Brain microvascular endothelial cell (primary cell): ENCODE results near the gene SAMD14.

Experiments used
- DNase-seq: peaks from one replicate; pipeline ENCODE4 v3.0.0-alpha.2; 2020
- H3K27ac ChIP-seq: fragments of 250-450 bp; sonication (Bioruptor Pico); 2 replicates; pipeline ENCODE4 v1.5.1; 2020; ENCODE audit warnings: mild to moderate bottlenecking, moderate library complexity
- H3K27me3 ChIP-seq: fragments of 250-450 bp; sonication (Bioruptor Pico); replicated peaks from 2 replicates; pipeline ENCODE4 v1.5.1; 2020; ENCODE audit warnings: mild to moderate bottlenecking
- H3K36me3 ChIP-seq: fragments of 250-450 bp; sonication (Bioruptor Pico); replicated peaks from 2 replicates; pipeline ENCODE4 v1.5.1; 2020; ENCODE audit warnings: mild to moderate bottlenecking
- H3K4me3 ChIP-seq: 2 replicates; pipeline ENCODE4 v1.5.1; 2011; ENCODE audit warnings: low read depth, mild to moderate bottlenecking, control low read depth, low read length, moderate library complexity
- in situ Hi-C: cut with HindIII; loops from 2 replicates; pipeline ENCODE4 v1.10.0; 2017; ENCODE audit warnings: low sequenced_read_pairs, low pct_ligation_motif_present
- TF ChIP-seq, protein P1 (sequence below): IDR thresholded peaks from 2 replicates; pipeline ENCODE4 v1.5.1; 2011; ENCODE audit warnings: low read depth, mild to moderate bottlenecking, moderate library complexity, low read length, control low read depth, inconsistent platforms; ENCODE audit errors: missing control alignments

The SAMD14 gene

DNA sequence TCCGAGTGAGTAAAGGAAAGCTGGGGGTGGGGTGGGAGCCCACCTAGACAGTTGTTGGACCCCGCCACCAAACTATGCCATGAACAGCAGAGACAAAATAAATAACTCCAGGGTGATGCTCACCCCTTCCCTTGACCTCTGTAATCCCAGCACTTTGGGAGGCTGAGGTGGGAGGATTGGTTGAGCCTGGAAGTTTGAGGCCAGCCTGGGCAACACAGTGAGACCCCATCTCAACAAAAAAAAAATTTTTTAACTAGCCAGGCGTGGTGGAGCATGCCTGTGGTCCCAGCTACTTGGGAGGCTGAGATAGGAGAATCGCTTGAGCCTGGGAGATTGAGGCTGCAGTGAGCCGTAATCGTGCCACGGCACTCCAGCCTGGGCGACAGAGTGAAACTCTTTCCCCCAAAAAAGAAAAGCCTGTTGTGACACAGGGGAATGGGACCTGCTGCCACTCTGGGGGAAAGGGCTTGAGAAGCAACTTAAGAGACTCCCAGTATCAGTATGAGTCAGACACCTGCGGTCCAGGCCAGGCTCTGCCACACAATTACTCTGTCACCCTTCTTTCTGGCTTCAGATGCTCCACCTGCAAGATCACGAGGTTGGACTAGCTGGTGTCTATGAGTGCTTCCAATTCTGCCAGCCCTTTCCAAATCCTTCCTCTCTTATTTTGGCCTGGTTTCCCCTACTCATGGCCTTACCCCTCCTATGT lies 40.9 kb upstream of the SAMD14 start:
- TF ChIP-seq, protein P1, sequence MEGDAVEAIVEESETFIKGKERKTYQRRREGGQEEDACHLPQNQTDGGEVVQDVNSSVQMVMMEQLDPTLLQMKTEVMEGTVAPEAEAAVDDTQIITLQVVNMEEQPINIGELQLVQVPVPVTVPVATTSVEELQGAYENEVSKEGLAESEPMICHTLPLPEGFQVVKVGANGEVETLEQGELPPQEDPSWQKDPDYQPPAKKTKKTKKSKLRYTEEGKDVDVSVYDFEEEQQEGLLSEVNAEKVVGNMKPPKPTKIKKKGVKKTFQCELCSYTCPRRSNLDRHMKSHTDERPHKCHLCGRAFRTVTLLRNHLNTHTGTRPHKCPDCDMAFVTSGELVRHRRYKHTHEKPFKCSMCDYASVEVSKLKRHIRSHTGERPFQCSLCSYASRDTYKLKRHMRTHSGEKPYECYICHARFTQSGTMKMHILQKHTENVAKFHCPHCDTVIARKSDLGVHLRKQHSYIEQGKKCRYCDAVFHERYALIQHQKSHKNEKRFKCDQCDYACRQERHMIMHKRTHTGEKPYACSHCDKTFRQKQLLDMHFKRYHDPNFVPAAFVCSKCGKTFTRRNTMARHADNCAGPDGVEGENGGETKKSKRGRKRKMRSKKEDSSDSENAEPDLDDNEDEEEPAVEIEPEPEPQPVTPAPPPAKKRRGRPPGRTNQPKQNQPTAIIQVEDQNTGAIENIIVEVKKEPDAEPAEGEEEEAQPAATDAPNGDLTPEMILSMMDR = no peak
- Histone ChIP-seq H3K27ac (no peak overlapping the region), H3K27me3 (no peaks in the 10 kb centered on the region), H3K4me3 (no peak overlapping the region), H3K36me3 (no peaks in the 10 kb centered on the region)
- no peak for DNase-seq
- in situ Hi-C loops = no loop called here

DNA sequence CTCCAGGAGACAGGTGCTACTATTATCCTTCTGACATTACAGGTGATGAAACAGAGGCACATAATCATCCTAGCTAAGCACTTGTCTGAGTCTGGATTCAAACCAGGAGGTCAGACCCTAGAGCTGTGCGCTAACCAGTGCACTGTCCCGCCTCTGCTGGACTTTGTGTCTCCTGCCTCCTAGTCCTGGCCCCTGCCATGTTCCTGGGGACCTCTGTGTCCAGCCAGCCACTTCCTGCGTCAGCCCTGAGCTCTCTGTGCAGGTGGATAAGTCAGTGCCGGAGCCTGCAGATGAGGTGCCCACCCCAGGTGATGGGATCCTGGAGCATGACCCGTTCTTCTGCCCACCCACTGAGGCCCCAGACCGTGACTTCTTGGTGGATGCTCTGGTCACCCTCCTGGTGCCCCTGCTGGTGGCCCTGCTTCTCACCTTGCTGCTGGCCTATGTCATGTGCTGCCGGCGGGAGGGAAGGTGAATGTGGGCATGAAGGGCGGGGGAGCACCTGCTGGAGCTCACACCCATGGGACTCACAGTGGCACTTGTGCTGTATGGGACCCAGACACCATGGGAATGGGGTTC lies 40.0 kb upstream of the SAMD14 start:
- in situ Hi-C loops = no loop called here
- TF ChIP-seq, protein P1 = no peak
- H3K36me3 ChIP-seq = no peaks in the 10 kb centered on the region
- H3K27ac ChIP-seq = no peak overlapping the region
- H3K27me3 ChIP-seq = no peaks in the 10 kb centered on the region
- no peak overlapping the region for H3K4me3 ChIP-seq
- no peak for DNase-seq

DNA sequence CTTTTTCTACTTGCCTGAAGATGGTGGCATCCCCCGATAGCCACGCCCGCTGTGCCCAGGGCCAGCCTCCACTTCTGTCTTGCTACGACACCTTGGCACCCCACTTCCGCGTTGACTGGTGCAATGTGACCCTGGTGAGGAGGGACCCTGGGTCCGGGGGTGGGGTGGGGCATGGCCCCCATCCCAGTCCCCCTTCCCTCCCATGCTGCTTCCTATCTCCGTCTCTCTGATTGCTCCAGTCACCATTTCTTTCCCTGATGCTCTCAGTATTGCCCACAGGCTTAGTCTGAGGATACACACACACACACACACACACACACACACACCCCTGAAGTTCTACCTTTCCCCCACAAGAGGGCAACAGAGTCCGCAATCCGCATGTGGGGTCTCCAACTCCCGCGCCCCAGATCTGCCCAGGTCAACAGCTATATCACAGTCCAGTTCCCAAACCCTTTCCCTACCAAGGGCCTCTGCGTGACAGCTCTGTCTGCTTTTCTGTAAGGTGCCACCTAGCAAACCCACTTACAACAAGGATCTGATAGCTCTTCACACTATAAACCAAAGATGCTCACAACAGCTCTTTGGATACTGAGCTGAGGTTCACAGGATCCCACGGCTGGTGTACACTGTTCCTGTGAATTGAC lies 39.3 kb upstream of the SAMD14 start:
- H3K27ac ChIP-seq = no peak overlapping the region
- DNase-seq = no peak
- H3K4me3 ChIP-seq = no peak overlapping the region
- no peaks in the 10 kb centered on the region for H3K27me3 ChIP-seq
- TF ChIP-seq, protein P1 = peak; percentile 93
- no peaks in the 10 kb centered on the region for H3K36me3 ChIP-seq
- in situ Hi-C loops = no loop called here

DNA sequence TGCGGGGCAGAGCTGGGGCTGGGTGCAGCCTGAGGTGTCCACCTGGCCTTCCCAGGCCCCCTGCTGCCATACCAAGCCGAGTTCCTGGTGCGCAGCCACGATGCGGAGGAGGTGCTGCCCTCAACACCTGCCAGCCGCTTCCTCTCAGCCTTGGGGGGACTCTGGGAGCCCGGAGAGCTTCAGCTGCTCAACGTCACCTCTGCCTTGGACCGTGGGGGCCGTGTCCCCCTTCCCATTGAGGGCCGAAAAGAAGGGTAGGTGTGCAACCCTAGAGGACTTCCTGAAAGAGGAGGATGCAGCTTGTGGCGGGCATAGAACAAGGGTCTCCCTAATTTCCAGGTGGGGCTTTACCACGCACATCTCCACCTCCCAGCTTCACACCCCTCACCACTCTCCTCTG lies 38.4 kb upstream of the SAMD14 start:
- H3K36me3 ChIP-seq = no peaks in the 10 kb centered on the region
- TF ChIP-seq, protein P1 = no peak
- DNase-seq = no peak
- H3K4me3 ChIP-seq = no peak overlapping the region
- H3K27ac ChIP-seq = no peak overlapping the region
- no peaks in the 10 kb centered on the region for H3K27me3 ChIP-seq
- in situ Hi-C loops = no loop called here

DNA sequence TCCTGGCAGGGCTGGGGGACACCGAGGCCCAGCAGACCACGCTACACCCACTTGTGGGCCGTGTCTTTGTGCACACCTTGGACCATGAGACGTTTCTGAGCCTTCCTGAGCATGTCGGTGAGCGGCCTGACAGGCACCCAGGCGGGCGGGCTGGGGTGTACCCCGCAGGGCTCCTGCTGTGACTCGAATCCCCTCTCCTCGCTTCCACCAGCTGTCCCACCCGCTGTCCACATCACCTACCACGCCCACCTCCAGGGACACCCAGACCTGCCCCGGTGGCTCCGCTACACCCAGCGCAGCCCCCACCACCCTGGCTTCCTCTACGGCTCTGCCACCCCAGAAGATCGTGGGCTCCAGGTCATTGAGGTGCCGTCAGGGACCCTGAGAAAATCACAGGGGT lies 37.4 kb upstream of the SAMD14 start:
- Histone ChIP-seq H3K27ac (no peak overlapping the region), H3K36me3 (no peaks in the 10 kb centered on the region), H3K27me3 (no peaks in the 10 kb centered on the region), H3K4me3 (no peak overlapping the region)
- in situ Hi-C loops = no loop called here
- TF ChIP-seq, protein P1 = no peak
- DNase-seq = no peak
